ENCODE measurements around the gene ERP29.

GRCh38 chr12:111998015-111998414 lies 15.2 kb upstream of the ERP29 start:
- TF ChIP-seq POLR2A (IDR thresholded peaks at IDR 0.05) (no peak), CTCF (IDR thresholded peaks at IDR 0.05) (no peak)
